ENCODE data around the gene PCDHGA9. TPM values are rescaled to one million over a fixed set of nuclear protein-coding genes. Genes with fewer than 3 reads are reported as not detected.

Gene PCDHGA9
- total RNA-seq, 1 donor from 2014 or later, result 3.9 TPM

DNA sequence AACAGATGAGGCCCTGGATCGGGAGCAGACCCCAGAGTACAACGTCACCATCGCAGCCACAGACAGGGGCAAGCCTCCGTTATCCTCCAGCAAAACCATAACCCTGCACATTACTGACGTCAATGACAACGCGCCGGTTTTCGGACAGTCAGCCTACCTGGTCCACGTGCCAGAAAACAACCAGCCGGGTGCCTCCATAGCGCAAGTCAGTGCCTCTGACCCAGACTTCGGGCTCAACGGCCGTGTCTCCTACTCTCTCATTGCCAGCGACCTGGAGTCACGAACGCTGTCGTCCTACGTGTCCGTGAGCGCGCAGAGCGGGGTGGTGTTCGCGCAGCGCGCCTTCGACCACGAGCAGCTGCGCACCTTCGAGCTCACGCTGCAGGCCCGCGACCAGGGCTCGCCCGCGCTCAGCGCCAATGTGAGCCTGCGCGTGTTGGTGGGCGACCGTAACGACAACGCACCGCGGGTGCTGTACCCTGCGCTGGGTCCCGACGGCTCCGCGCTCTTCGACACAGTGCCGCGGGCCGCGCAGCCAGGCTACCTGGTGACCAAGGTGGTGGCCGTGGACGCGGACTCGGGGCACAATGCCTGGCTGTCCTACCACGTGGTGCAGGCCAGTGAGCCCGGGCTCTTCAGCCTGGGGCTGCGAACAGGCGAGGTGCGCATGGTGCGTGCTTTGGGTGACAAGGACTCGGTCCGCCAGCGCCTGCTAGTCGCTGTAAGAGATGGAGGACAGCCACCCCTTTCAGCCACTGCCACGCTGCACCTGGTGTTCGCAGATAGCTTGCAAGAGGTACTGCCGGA is 16.7 kb downstream of the PCDHGA9 start:
- intact Hi-C loops (cut with micrococcal nuclease), result loop anchor here (10.0 kb wide), 1 partner anchor 136 kb away; no protein-coding TSS in a partner anchor
- Histone ChIP-seq H3K27ac (replicated peaks) (no peak overlapping the region), H3K27me3 (ENCODE audit: low read depth) (no peaks in the 10 kb centered on the region), H3K9me3 (replicated peaks) (peaks cover 99% of the 10 kb centered on the region), H3K4me3 (no peak overlapping the region), H3K4me1 (peaks cover 48% of the 10 kb centered on the region), H3K36me3 (peaks cover 44% of the 10 kb centered on the region)
- TF ChIP-seq, protein P1, sequence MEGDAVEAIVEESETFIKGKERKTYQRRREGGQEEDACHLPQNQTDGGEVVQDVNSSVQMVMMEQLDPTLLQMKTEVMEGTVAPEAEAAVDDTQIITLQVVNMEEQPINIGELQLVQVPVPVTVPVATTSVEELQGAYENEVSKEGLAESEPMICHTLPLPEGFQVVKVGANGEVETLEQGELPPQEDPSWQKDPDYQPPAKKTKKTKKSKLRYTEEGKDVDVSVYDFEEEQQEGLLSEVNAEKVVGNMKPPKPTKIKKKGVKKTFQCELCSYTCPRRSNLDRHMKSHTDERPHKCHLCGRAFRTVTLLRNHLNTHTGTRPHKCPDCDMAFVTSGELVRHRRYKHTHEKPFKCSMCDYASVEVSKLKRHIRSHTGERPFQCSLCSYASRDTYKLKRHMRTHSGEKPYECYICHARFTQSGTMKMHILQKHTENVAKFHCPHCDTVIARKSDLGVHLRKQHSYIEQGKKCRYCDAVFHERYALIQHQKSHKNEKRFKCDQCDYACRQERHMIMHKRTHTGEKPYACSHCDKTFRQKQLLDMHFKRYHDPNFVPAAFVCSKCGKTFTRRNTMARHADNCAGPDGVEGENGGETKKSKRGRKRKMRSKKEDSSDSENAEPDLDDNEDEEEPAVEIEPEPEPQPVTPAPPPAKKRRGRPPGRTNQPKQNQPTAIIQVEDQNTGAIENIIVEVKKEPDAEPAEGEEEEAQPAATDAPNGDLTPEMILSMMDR (IDR thresholded peaks at IDR 0.05; ENCODE audit: borderline replicate concordance), result no peak
- no peak for DNase-seq

DNA sequence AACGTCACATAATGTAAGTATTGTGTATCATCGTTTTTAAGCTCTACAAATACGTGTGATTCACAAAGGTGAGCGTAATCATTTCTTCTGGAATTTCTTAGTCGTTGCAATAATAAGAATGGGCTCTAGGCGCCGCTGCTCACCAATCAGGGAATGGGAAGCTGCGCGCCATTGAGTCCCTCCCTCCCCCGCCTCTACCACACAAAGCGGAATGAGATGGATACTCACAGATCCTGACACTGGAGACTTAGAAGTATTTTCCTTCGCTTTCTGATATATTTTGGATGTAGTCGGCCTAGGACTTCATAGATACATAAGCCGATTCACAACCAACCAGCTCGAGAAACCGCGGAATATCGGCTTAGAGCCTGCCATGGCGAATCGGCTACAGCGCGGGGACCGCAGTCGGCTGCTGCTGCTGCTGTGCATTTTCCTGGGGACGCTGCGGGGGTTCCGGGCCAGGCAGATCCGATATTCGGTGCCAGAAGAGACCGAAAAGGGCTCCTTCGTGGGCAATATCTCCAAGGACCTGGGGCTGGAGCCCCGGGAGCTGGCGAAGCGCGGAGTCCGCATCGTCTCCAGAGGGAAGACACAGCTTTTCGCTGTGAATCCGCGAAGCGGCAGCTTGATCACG is 18.4 kb downstream of the PCDHGA9 start, which contains the start of gene PCDHGA11:
TSS of gene PCDHGA11 (plus strand) at position 197 of the 634 bp plus-strand sequence. CDS start at position 374, 177 bp downstream.
- TF ChIP-seq, protein P1 (IDR thresholded peaks at IDR 0.05; ENCODE audit: borderline replicate concordance), result peak; percentile 64
- Histone ChIP-seq H3K9me3 (replicated peaks) (peaks cover 99% of the 10 kb centered on the region), H3K4me1 (peaks cover 58% of the 10 kb centered on the region), H3K27me3 (ENCODE audit: low read depth) (no peaks in the 10 kb centered on the region), H3K36me3 (peaks cover 61% of the 10 kb centered on the region), H3K4me3 (peak within 1 kb of the TSS; percentile 57), H3K27ac (replicated peaks) (no peak within 1 kb of the TSS)
- no peak for DNase-seq
- intact Hi-C loops (cut with micrococcal nuclease), result no loop called here

DNA sequence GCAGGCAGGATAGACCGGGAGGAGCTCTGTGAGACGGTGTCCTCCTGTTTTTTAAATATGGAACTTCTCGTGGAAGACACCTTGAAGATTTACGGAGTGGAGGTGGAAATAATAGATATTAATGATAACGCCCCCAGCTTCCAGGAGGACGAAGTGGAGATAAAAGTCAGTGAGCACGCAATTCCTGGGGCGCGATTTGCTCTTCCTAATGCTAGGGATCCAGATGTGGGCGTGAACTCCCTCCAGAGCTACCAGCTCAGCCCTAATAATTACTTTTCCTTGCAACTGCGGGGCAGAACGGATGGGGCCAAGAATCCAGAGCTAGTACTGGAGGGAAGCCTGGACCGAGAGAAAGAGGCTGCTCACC is 18.9 kb downstream of the PCDHGA9 start:
- Histone ChIP-seq H3K27ac (replicated peaks) (no peak overlapping the region), H3K4me1 (peaks cover 58% of the 10 kb centered on the region), H3K27me3 (ENCODE audit: low read depth) (no peaks in the 10 kb centered on the region), H3K9me3 (replicated peaks) (peaks cover 99% of the 10 kb centered on the region), H3K36me3 (peaks cover 66% of the 10 kb centered on the region), H3K4me3 (peak overlapping the region; percentile 57)
- intact Hi-C loops (cut with micrococcal nuclease), result no loop called here
- TF ChIP-seq, protein P1 (IDR thresholded peaks at IDR 0.05; ENCODE audit: borderline replicate concordance), result no peak
- DNase-seq, result no peak

DNA sequence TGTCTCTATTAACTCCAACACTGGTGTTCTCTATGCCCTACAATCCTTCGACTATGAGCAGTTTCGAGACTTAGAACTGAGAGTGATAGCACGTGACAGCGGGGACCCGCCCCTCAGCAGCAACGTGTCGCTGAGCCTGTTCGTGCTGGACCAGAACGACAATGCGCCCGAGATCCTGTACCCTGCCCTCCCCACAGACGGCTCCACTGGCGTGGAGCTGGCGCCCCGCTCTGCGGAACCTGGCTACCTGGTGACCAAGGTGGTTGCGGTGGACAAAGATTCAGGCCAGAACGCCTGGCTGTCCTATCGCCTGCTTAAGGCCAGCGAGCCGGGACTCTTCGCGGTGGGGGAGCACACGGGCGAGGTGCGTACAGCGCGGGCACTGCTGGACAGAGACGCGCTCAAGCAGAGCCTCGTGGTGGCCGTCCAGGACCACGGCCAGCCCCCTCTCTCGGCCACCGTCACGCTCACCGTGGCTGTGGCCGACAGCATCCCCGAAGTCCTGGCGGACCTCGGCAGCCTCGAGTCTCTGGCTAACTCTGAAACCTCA is 20.2 kb downstream of the PCDHGA9 start:
- no peak for DNase-seq
- TF ChIP-seq, protein P1 (IDR thresholded peaks at IDR 0.05; ENCODE audit: borderline replicate concordance), result no peak
- Histone ChIP-seq H3K9me3 (replicated peaks) (peaks cover 100% of the 10 kb centered on the region), H3K4me3 (no peak overlapping the region), H3K27ac (replicated peaks) (no peak overlapping the region), H3K27me3 (ENCODE audit: low read depth) (no peaks in the 10 kb centered on the region), H3K36me3 (peaks cover 80% of the 10 kb centered on the region), H3K4me1 (peaks cover 50% of the 10 kb centered on the region)
- intact Hi-C loops (cut with micrococcal nuclease), result no loop called here

DNA sequence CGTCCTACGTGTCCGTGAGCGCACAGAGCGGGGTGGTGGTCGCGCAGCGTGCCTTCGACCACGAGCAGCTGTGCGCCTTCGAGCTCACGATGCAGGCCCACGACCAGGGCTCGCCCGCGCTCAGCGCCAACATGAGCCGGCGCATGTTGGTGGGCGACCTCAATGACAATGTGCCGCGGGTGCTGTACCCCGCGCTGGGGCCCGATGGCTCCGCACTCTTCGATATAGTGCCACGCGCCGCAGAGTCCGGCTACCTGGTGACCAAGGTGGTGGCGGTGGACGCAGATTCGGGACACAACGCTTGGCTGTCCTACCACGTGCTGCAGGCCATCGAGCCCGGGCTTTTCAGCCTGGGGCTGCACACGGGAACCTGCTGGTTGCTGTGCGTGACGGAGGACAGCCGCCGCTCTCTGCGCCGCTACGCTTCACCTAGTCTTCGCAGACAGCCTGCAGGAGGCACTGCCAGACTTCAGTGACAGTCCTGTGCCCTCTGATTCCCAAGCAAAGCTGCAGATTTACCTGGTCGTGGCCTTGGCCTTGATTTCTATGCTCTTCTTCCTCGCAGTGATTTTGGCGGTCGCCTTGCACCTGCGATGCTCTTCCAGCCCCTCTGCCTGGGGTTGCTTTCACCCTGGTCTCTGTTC is 25.3 kb downstream of the PCDHGA9 start:
- intact Hi-C loops (cut with micrococcal nuclease), result no loop called here
- Histone ChIP-seq H3K36me3 (peaks cover 70% of the 10 kb centered on the region), H3K27me3 (ENCODE audit: low read depth) (no peaks in the 10 kb centered on the region), H3K4me3 (no peak overlapping the region), H3K9me3 (replicated peaks) (peaks cover 100% of the 10 kb centered on the region), H3K27ac (replicated peaks) (no peak overlapping the region), H3K4me1 (peaks cover 44% of the 10 kb centered on the region)
- TF ChIP-seq, protein P1 (IDR thresholded peaks at IDR 0.05; ENCODE audit: borderline replicate concordance), result no peak
- no peak for DNase-seq

Measured in left ventricle myocardium inferior (tissue), 1 donor.